ENCODE data around the gene GIMD1.

Gene GIMD1

GRCh38 chr4:106312377-106312776, 56.2 kb downstream of the GIMD1 start:
- no peak for DNase-seq

Measured in SHP77 (cell line).